HG03432 (cell line): ENCODE data around the gene GRAMD2B.
"Not testable (repeated sequence)": the region's sequence is repeated elsewhere in the genome, so short reads cannot be mapped to it uniquely, and the experiment has no call there.

Experiments
- ATAC-seq: cut with Tn5 transposase; IDR thresholded peaks from one replicate; pipeline ENCODE4 v1.9.1; 2021; ENCODE audit warnings: mild to moderate bottlenecking, moderate library complexity; ENCODE audit not compliant: unreplicated experiment

Gene GRAMD2B

DNA sequence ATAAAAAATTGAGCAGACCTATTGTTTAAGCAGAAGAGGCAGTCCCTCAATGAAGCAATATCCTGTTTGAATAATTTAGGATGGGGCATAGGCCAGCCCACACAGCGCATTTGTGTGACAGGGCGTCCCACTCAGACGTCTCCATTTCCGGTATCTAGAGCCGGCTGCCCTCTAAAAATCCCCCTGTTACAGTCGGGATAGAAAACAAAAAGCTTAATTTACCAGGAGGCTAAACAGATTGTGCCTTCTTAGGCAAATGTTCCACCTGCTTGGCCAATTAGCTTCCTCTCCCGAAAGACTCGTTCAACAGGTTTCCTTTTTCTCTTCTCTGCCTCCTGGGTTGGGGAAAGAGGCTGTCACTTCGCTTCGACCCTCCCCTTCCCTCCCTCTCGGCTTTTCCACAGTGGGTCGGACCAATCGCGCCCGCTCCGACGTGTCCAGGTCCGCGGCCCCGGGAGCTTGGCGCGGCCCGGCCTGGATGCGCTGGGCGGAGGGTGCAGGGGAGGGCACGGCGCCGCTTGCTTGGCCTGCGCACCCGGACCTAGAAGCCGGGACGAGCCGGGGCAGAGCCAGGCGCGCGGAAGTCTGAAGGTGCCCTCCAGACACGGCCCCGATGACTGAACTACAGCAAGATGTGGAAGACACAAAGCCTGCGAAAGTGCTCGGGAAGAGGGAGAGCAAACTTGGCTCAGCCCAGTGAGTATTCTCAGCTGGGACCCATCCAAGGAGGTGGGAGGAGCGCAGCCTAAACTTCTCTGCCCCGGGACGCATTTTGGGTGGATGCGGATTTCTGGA, at the start of gene GRAMD2B:
Gene GRAMD2B, plus strand, starts transcription at position 416 of the 795 bp plus-strand sequence. Its CDS starts 198 bp downstream, at position 614.
- peak; percentile 89 for ATAC-seq

GRCh38 chr5:126374109-126374416, 49.1 kb upstream of the GRAMD2B start:
- no peak for ATAC-seq

- ATAC-seq: no peak
These were observed 46.8 kb upstream of the GRAMD2B start for GRCh38 chr5:126376443-126376842.

- ATAC-seq: no peak
These were observed 45.8 kb upstream of the GRAMD2B start for GRCh38 chr5:126377424-126377823.

DNA sequence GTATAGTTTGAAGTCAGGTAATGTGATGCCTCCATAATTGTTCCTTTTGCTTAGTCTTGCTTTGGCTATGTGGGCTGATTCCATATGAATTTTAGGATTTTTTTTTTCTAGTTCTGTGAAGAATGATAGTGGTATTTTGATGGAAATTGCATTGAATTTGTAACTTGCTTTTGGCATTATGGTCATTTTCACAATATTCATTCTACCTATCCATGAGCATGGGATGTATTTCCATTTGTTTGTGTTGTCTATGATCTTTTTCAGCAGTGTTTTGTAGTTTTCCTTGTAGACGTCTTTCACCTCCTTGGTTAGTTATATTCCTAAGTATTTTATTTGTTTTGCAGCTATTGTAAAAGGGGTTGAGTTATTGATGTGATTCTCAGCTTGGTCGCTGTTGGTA, 42.9 kb upstream of the GRAMD2B start:
- ATAC-seq: not testable (repeated sequence)

DNA sequence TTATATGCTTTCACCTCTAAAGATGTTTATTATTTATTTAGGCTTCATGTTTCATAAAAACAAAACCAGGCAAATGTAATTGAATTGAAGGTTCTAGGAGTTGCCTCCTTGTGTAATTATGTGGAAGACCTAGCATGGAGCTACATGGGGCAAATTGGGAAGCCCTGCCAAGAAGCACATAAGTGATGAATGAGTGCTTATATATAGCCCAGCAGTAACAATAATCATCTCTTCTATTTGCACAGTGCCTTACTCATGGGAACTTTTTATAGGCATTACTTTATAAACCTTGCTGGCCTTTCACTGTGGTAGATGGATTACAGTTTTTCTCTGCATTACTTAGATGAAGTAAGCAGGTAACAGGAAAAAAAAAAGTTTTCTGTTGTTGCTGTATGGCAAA, 40.0 kb upstream of the GRAMD2B start:
- no peak for ATAC-seq

DNA sequence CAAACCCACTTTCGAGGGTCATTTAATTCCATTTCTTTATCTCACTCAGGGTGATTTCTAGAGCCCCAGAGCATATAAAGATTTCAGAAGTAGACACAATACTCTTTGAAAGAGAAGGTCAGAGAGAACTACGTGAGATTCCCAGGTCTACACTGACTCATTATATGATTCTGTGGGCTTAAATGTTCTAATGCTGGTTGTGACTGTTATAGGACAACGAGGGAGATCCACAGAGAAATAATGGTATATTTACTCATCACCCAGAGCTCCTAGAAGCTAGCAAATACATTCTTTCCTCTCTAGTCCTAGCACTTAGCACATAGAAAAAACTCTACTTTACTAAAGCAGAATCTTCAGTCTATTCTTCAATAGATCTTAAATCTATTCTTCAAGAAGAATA, 39.4 kb upstream of the GRAMD2B start:
- ATAC-seq: no peak

DNA sequence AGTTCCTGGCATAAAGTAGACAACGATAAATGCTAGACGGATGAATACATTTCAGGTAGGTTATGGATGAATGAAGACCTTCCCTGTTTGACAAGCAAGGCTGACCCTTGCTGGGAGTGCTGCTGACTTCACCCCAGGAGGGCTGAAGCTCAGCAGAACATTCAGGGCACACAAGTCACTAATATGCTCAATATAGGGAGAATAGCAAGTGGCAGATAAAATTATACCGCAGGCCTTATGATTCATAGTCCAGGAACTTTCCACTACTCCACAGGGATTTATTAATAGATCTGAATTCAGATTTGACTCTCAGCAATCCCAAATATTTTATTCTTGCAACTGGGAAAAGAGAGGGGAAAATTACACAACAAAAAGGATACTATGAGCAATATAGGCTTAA, 38.2 kb upstream of the GRAMD2B start:
- ATAC-seq: no peak

DNA sequence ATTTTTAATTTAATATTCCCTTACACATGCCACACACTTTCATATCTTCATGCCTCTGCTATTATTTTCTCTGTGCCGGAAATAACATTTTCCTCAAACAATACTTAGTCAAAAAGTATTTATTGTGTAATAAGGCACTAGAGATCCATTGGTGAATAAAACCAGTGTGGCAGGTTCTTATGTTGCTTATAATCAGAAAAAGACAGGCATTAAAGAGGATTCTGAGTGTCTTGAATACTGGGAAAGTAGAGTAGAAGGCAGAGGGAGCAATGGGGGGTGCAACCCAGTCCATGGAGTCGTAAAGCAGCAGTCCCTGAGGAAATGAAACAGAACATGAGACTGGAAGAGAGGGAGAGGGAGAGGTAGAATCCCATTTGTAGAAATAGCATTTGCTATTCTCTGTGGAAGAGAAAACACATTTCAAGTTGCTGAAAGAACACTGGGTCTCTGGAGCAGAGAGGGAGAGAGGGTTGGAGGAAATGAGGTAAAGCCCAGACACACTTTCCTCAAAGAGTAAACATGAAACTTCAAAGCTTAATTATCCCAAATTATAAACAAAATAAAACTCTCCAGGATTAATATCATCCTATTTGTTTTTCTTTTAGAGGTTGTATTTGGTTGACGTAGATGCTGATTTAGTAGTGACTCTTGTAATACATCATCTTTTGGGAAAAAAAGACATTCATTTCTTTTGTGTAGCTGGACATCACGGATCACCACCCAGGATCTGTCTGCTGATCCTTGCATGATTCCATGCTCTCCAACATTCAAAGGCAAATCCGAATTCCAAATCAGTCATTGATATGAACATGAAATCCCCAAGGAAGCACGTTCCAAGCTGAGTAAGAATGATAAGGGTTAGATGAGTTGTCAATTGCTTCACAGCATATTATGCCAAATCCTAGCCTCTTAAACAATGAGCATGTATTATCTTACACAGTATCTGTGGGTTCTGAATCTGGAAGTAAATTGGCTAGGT, 37.4 kb upstream of the GRAMD2B start:
- ATAC-seq: no peak

- ATAC-seq: no peak
These were observed 34.0 kb upstream of the GRAMD2B start for GRCh38 chr5:126389179-126389578.

DNA sequence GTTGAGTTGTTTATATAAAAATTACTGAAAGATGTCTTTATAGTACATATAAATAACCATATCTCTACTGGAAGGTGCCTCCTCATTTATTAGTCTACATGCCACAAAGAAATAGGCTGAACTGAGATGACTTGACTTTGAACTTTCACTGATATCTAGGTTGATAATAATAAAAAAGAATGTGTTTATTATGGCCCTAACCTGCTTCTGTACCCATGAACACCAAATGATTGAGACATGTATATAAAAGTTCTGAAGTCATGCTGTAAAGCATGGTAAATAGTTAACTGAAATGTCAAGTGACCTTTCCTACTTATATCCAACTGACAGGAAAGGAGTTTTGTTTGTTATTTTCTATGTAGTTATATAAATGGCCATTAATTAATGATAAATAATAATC, 33.2 kb upstream of the GRAMD2B start:
- ATAC-seq: no peak

- ATAC-seq: no peak
These were observed 31.8 kb upstream of the GRAMD2B start for GRCh38 chr5:126391386-126391785.

GRCh38 chr5:126394211-126394788, 28.9 kb upstream of the GRAMD2B start:
- no peak for ATAC-seq

- no peak for ATAC-seq
These were observed 28.0 kb upstream of the GRAMD2B start for GRCh38 chr5:126395198-126395597.

GRCh38 chr5:126395605-126396004, 27.6 kb upstream of the GRAMD2B start:
- no peak for ATAC-seq

GRCh38 chr5:126396721-126397120, 26.5 kb upstream of the GRAMD2B start:
- peak; percentile 72 for ATAC-seq

DNA sequence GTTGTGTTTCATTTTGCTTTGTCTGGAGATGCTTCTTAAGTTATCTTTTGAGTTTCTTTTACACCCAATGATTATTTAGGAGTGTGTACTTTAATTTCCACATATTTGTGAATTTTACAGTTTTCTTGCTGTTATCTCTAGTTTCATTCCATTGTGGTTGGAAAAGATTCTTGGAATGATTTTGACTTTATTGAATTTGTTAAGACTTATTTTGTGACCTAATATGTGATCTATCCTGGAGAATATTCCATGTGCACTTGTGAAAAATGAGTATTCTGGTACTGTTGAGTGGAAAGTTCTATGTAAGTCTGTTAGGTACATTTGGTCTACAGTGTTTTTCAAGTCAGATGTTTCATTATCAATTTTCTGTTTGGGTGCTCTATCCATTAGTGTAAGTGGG, 24.4 kb upstream of the GRAMD2B start:
- no peak for ATAC-seq

- ATAC-seq: no peak
These were observed 22.5 kb upstream of the GRAMD2B start for GRCh38 chr5:126400621-126401251.

GRCh38 chr5:126402621-126403555, 20.3 kb upstream of the GRAMD2B start:
- ATAC-seq: no peak

GRCh38 chr5:126403876-126404275, 19.3 kb upstream of the GRAMD2B start:
- ATAC-seq: no peak
